Sigmoid colon (tissue), 7 donors: ENCODE results near the gene RSL1D1. TPM values are rescaled to one million over a fixed set of nuclear protein-coding genes. Genes with fewer than 3 reads are reported as not detected.
A peak's percentile ranks its signal among the peaks of the same experiment; 100 is the strongest.

ENCODE experiments used
- DNase-seq: peaks from one replicate; pipeline ENCODE4 v3.0.0-alpha.2; 2019
- H3K27ac ChIP-seq, 4 donors: fragments of 200-600 bp; sonication (generic); one replicate each; pipeline ENCODE4 v1.5.1; 2016 to 2019; ENCODE audit warnings: mild to moderate bottlenecking in 1 of 4
- H3K27me3 ChIP-seq, 3 donors: fragments of 200-600 bp; sonication (generic); one replicate each; pipeline ENCODE4 v1.5.1; 2019; ENCODE audit warnings: mild to moderate bottlenecking in 1 of 3
- H3K36me3 ChIP-seq, 4 donors: fragments of 200-600 bp; sonication (generic); one replicate each; pipeline ENCODE4 v1.5.1; 2016 to 2019
- H3K4me1 ChIP-seq, 4 donors: fragments of 200-600 bp; sonication (generic); one replicate each; pipeline ENCODE4 v1.5.1; 2017 to 2019
- H3K4me3 ChIP-seq, 4 donors: fragments of 200-600 bp; sonication (generic); one replicate each; pipeline ENCODE4 v1.5.1; 2017 to 2019; ENCODE audit warnings: mild to moderate bottlenecking in 2 of 4, moderate library complexity in 1 of 4
- H3K9me3 ChIP-seq, 4 donors: fragments of 200-600 bp in 3 of 4; sonication (generic) in 3 of 4; one replicate each; pipeline versions ENCODE4 v1.5.1 to v1.6.1; 2013 to 2019
- EP300 ChIP-seq, 4 donors: sonication (generic); formaldehyde crosslinking; IDR thresholded peaks; one replicate each; pipeline ENCODE4 v1.6.1; 2017; ENCODE audit warnings: antibody characterized with exemption in 4 of 4
- POLR2A ChIP-seq, 2 donors: fragments of 450-650 bp; IDR thresholded peaks; one replicate each; pipeline ENCODE4 v1.6.1; 2016; ENCODE audit warnings: antibody characterized with exemption in 2 of 2, mild to moderate bottlenecking in 2 of 2, moderate library complexity in 2 of 2
- POLR2AphosphoS5 ChIP-seq, 4 donors: sonication (generic); formaldehyde crosslinking; IDR thresholded peaks; one replicate each; pipeline ENCODE4 v1.6.1; 2017; ENCODE audit warnings: antibody characterized with exemption in 4 of 4
- WGBS, 2 donors: extraction: QIAGEN DNeasy Blood & Tissue Kit; methylation state at CpG; one replicate each; pipeline ENCODE4 v1.1.7; 2013; 5-methylcytosine and 5-hydroxymethylcytosine counted together
- intact Hi-C: fragments of 100-400 bp; cut with DNase I; formaldehyde crosslinking; loops from one replicate; pipeline ENCODE4 v1.15.1; 2023
- polyA plus RNA-seq, 3 donors: library from polyadenylated mRNA; stranded (reverse); fragments of 200-250 nt; gene quantifications; one replicate each; pipeline ENCODE4 v1.2.3, GENCODE V29; 2013
- total RNA-seq, 4 donors: library from RNA; depleted of rRNA; stranded (reverse); fragments of >200 nt; gene quantifications; one replicate each; pipeline ENCODE4 v1.1.0, GENCODE V29; 2016
- TF ChIP-seq, protein P1 (sequence below), 4 experiments: fragments of 450-650 bp in 3 of 4; fragments of 200-600 bp in 1 of 4; IDR thresholded peaks; one replicate each; pipeline ENCODE4 v1.5.1; 2016 to 2019; ENCODE audit warnings: antibody characterized with exemption in 4 of 4, mild to moderate bottlenecking in 3 of 4, moderate library complexity in 2 of 4
- donor health status: healthy with polysubstance abuse.
- donor health status: Bipolar disorder and iron deficiency.
- donor health status: healthy.

Gene RSL1D1
- total and polyA plus RNA-seq, 7 donors = 36.5 to 177 (median 134) TPM

DNA sequence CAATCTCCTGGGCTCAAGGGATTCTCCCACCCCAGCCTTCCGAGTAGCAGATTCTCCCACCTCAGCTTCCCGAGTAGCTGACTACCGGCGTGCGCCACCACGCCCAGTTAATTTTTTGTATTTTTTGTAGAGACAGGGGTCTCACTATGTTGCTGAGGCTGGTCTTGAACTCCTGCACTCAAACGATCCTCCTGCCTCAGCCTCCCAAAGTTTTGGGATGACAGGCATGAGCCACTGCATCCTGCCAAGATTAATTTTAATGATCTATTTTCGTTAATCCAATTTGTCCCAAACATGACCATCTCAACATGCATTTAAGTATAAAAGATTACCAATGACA lies 55.5 kb downstream of the RSL1D1 start:
- no peaks in the 10 kb centered on the region for H3K9me3 ChIP-seq
- no peak for DNase-seq
- TF ChIP-seq POLR2AphosphoS5 (IDR thresholded peaks at IDR 0.05) (no peak), EP300 (IDR thresholded peaks at IDR 0.05) (no peak), POLR2A (IDR thresholded peaks at IDR 0.05) (no peak)
- TF ChIP-seq, protein P1, sequence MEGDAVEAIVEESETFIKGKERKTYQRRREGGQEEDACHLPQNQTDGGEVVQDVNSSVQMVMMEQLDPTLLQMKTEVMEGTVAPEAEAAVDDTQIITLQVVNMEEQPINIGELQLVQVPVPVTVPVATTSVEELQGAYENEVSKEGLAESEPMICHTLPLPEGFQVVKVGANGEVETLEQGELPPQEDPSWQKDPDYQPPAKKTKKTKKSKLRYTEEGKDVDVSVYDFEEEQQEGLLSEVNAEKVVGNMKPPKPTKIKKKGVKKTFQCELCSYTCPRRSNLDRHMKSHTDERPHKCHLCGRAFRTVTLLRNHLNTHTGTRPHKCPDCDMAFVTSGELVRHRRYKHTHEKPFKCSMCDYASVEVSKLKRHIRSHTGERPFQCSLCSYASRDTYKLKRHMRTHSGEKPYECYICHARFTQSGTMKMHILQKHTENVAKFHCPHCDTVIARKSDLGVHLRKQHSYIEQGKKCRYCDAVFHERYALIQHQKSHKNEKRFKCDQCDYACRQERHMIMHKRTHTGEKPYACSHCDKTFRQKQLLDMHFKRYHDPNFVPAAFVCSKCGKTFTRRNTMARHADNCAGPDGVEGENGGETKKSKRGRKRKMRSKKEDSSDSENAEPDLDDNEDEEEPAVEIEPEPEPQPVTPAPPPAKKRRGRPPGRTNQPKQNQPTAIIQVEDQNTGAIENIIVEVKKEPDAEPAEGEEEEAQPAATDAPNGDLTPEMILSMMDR (IDR thresholded peaks at IDR 0.05) = no peak
- H3K36me3 ChIP-seq = no peaks in the 10 kb centered on the region
- H3K27ac ChIP-seq = peak overlapping the region; percentile 95 to 99 (median 98)
- peaks cover 0 to 78% (median 69%) of the 10 kb centered on the region in 4 donors for H3K4me1 ChIP-seq
- intact Hi-C loops = loop anchor here (2.0 to 10.0 kb wide), 6 partner anchors 53 to 831 kb away; partner anchors contain the start of genes RSL1D1, SNX29 and TXNDC11
- peak overlapping the region; percentile 68 to 98 (median 95) for H3K4me3 ChIP-seq
- H3K27me3 ChIP-seq = no peaks in the 10 kb centered on the region
- WGBS, 2 donors = 43 to 62% methylated on average over 8 of the region's 8 CpGs

DNA sequence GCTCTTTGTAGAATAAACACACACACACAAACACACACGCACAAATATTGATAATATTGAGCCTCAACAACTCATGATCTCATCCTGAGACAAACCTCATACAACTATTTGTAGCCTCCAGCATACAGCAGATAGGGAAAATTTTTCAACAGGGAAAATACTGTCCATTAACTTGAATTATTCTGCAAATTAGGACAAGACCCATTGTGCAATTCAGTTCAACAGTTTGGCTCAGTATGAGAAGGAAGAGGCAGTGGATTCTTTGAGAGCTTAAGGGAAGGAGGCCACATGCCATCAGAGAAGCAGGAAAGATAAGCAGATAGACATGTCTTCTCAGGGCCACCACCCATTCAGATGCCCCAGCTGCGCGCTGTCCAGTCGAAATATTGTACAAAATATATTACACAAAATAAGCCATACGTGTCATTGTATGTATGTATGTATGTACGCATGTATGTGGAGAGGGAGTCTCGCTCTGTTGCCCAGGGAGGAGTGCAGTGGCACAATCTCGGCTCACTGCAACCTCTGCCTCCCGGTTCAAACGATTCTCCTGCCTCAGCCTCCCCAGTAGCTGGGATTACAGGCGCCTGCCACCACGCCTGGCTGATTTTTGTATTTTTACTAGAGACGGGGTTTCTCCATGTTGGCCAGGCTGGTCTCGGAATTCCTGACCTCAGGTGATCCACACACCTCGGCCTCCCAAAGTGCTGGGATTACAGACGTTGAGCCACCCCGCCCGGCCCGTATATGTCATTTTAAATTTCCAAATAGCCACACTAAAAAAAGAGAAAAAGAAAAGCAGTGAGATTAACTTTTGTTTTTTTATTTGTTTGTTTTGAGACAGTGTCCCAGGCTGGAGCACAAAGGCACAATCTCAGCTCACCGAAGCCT lies 56.1 kb downstream of the RSL1D1 start:
- Histone ChIP-seq H3K27ac (peak overlapping the region; percentile 95 to 99 (median 98)), H3K9me3 (no peaks in the 10 kb centered on the region), H3K27me3 (no peaks in the 10 kb centered on the region), H3K4me3 (peak overlapping the region in 2 of 4 donors; percentile 94 to 98), H3K36me3 (no peaks in the 10 kb centered on the region), H3K4me1 (peaks cover 0 to 78% (median 69%) of the 10 kb centered on the region in 4 donors)
- intact Hi-C loops = loop anchor here (5.0 to 10.0 kb wide), 4 partner anchors 120 to 830 kb away; partner anchors contain the start of gene SNX29
- TF ChIP-seq EP300 (IDR thresholded peaks at IDR 0.05) (no peak), POLR2AphosphoS5 (IDR thresholded peaks at IDR 0.05) (no peak), POLR2A (IDR thresholded peaks at IDR 0.05) (no peak)
- TF ChIP-seq, protein P1 (IDR thresholded peaks at IDR 0.05) = no peak
- 78 to 87% methylated on average over 20 of the region's 20 CpGs for WGBS, 2 donors
- DNase-seq = no peak

- Histone ChIP-seq H3K27ac (peak overlapping the region; percentile 32 to 99 (median 98)), H3K4me3 (no peak overlapping the region), H3K4me1 (peaks cover 0 to 71% (median 64%) of the 10 kb centered on the region in 4 donors), H3K9me3 (no peaks in the 10 kb centered on the region), H3K27me3 (no peaks in the 10 kb centered on the region), H3K36me3 (no peaks in the 10 kb centered on the region)
- WGBS, 2 donors = 35 to 48% methylated on average over 2 of the region's 2 CpGs
- no peak for DNase-seq
- TF ChIP-seq EP300 (IDR thresholded peaks at IDR 0.05) (no peak), POLR2AphosphoS5 (IDR thresholded peaks at IDR 0.05) (no peak), POLR2A (IDR thresholded peaks at IDR 0.05) (no peak)
- TF ChIP-seq, protein P1 (IDR thresholded peaks at IDR 0.05) = no peak
- intact Hi-C loops = loop anchor here (10.0 kb wide), 3 partner anchors 120 to 830 kb away; no protein-coding TSS in a partner anchor
Measured at GRCh38 chr16:11794447-11794846, 56.9 kb downstream of the RSL1D1 start.

GRCh38 chr16:11793840-11794239 lies 57.5 kb downstream of the RSL1D1 start:
- no peak for TF ChIP-seq EP300 (IDR thresholded peaks at IDR 0.05)
- no peak for TF ChIP-seq POLR2AphosphoS5 (IDR thresholded peaks at IDR 0.05)
- TF ChIP-seq, protein P1 (IDR thresholded peaks at IDR 0.05) = no peak
- no peak for TF ChIP-seq POLR2A (IDR thresholded peaks at IDR 0.05)
- 63 to 76% methylated on average over 7 of the region's 7 CpGs for WGBS, 2 donors
- no peaks in the 10 kb centered on the region for H3K27me3 ChIP-seq
- H3K27ac ChIP-seq = peak overlapping the region; percentile 32 to 99 (median 98)
- peaks cover 0 to 65% (median 58%) of the 10 kb centered on the region in 4 donors for H3K4me1 ChIP-seq
- H3K4me3 ChIP-seq = no peak overlapping the region
- intact Hi-C loops = loop anchor here (10.0 kb wide), 3 partner anchors 119 to 829 kb away; no protein-coding TSS in a partner anchor
- H3K36me3 ChIP-seq = no peaks in the 10 kb centered on the region
- no peak for DNase-seq
- H3K9me3 ChIP-seq = no peaks in the 10 kb centered on the region
